Breast epithelium (tissue), 4 donors: ENCODE results near the gene GMDS. TPM values are rescaled to one million over a fixed set of nuclear protein-coding genes. Genes with fewer than 3 reads are reported as not detected.

Experiments
- DNase-seq, 2 donors: peaks; one replicate each; pipeline ENCODE4 v3.0.0-alpha.2; 2019; ENCODE audit warnings: low spot score in 2 of 2
- H3K27ac ChIP-seq, 2 donors: fragments of 200-600 bp; sonication (generic) in 1 of 2; one replicate each; pipeline ENCODE4 v1.5.1; 2016 to 2019; ENCODE audit warnings: mild to moderate bottlenecking in 1 of 2
- H3K27me3 ChIP-seq, 2 donors: fragments of 200-600 bp; sonication (generic) in 1 of 2; one replicate each; pipeline versions ENCODE4 v1.5.1 to v1.6.0; 2017 to 2019; ENCODE audit warnings: control low read depth in 1 of 2, mild to moderate bottlenecking in 1 of 2
- H3K36me3 ChIP-seq: fragments of 200-600 bp; one replicate; pipeline ENCODE4 v1.5.1; 2019
- H3K4me1 ChIP-seq, 2 donors: fragments of 200-600 bp; sonication (generic); one replicate each; pipeline ENCODE4 v1.5.1; 2016 to 2019; ENCODE audit warnings: control low read depth in 1 of 2
- H3K4me3 ChIP-seq, 3 donors: fragments of 200-600 bp; sonication (generic); 1 replicate in 2 of 3; 2 replicates in 1 of 3; pipeline ENCODE4 v1.5.1; 2016 to 2019; ENCODE audit warnings: mild to moderate bottlenecking in 3 of 3, moderate library complexity in 2 of 3
- H3K9me3 ChIP-seq, 2 donors: fragments of 200-600 bp; sonication (generic) in 1 of 2; one replicate each; pipeline ENCODE4 v1.5.1; 2016 to 2019; ENCODE audit warnings: control low read depth in 1 of 2
- CTCF ChIP-seq, 3 donors: fragments of 450-650 bp; IDR thresholded peaks; one replicate each; pipeline ENCODE4 v1.5.1; 2016 to 2017; ENCODE audit warnings: antibody characterized with exemption in 3 of 3, mild to moderate bottlenecking in 3 of 3, moderate library complexity in 3 of 3
- POLR2A ChIP-seq: fragments of 450-650 bp; IDR thresholded peaks from one replicate; pipeline ENCODE4 v1.6.1; 2016; ENCODE audit warnings: antibody characterized with exemption, mild to moderate bottlenecking, moderate library complexity
- POLR2AphosphoS5 ChIP-seq, 3 donors: sonication (generic); formaldehyde crosslinking; IDR thresholded peaks; one replicate each; pipeline ENCODE4 v1.6.1; 2017; ENCODE audit warnings: antibody characterized with exemption in 3 of 3
- intact Hi-C: fragments of 100-400 bp; cut with DNase I; formaldehyde crosslinking; loops from one replicate; pipeline ENCODE4 v1.15.1; 2023; ENCODE audit warnings: low total_unique reads
- total RNA-seq, 3 donors: library from RNA; depleted of rRNA; stranded (reverse); fragments of >200 nt; gene quantifications; one replicate each; pipeline ENCODE4 v1.1.0, GENCODE V29; 2016

Gene GMDS
- total RNA-seq, 3 donors from 2014 or later: 7.5 to 29.2 (median 17.0) TPM

- Histone ChIP-seq H3K4me1 (no peaks in the 10 kb centered on the region), H3K9me3 (peaks cover 0 to 5% of the 10 kb centered on the region in 2 donors), H3K27me3 (no peaks in the 10 kb centered on the region), H3K4me3 (no peak overlapping the region), H3K27ac (no peak overlapping the region), H3K36me3 (no peaks in the 10 kb centered on the region)
- intact Hi-C loops: no loop called here
- TF ChIP-seq POLR2AphosphoS5 (IDR thresholded peaks at IDR 0.05) (no peak), CTCF (IDR thresholded peaks at IDR 0.05) (no peak), POLR2A (no peak)
- no peak for DNase-seq
Observed at GRCh38 chr6:1747531-1747930, 497.9 kb downstream of the GMDS start.

- H3K4me1 ChIP-seq: no peaks in the 10 kb centered on the region
- no peaks in the 10 kb centered on the region for H3K27me3 ChIP-seq
- no peak for DNase-seq
- intact Hi-C loops: no loop called here
- TF ChIP-seq POLR2A (no peak), CTCF (IDR thresholded peaks at IDR 0.05) (no peak), POLR2AphosphoS5 (IDR thresholded peaks at IDR 0.05) (no peak)
- no peak overlapping the region for H3K4me3 ChIP-seq
- H3K9me3 ChIP-seq: peaks cover 0 to 5% of the 10 kb centered on the region in 2 donors
- no peak overlapping the region for H3K27ac ChIP-seq
- H3K36me3 ChIP-seq: no peaks in the 10 kb centered on the region
Observed at GRCh38 chr6:1747003-1747402, 498.4 kb downstream of the GMDS start.

GRCh38 chr6:1745814-1746213 lies 499.6 kb downstream of the GMDS start:
- TF ChIP-seq POLR2A: no peak
- TF ChIP-seq CTCF (IDR thresholded peaks at IDR 0.05): no peak
- TF ChIP-seq POLR2AphosphoS5 (IDR thresholded peaks at IDR 0.05): no peak
- Histone ChIP-seq H3K4me3 (no peak overlapping the region), H3K4me1 (no peaks in the 10 kb centered on the region), H3K9me3 (no peaks in the 10 kb centered on the region), H3K36me3 (no peaks in the 10 kb centered on the region), H3K27ac (no peak overlapping the region), H3K27me3 (no peaks in the 10 kb centered on the region)
- DNase-seq: no peak
- intact Hi-C loops: no loop called here

- no peaks in the 10 kb centered on the region for H3K36me3 ChIP-seq
- H3K4me3 ChIP-seq: no peak overlapping the region
- H3K9me3 ChIP-seq: no peaks in the 10 kb centered on the region
- intact Hi-C loops: no loop called here
- TF ChIP-seq POLR2A: no peak
- no peak for TF ChIP-seq POLR2AphosphoS5 (IDR thresholded peaks at IDR 0.05)
- H3K4me1 ChIP-seq: no peaks in the 10 kb centered on the region
- DNase-seq: no peak
- H3K27ac ChIP-seq: no peak overlapping the region
- no peaks in the 10 kb centered on the region for H3K27me3 ChIP-seq
Observed at GRCh38 chr6:1744543-1744942, 500.9 kb downstream of the GMDS start.

- Histone ChIP-seq H3K9me3 (no peaks in the 10 kb centered on the region), H3K4me3 (no peak overlapping the region), H3K27ac (no peak overlapping the region), H3K27me3 (no peaks in the 10 kb centered on the region), H3K4me1 (no peaks in the 10 kb centered on the region), H3K36me3 (no peaks in the 10 kb centered on the region)
- TF ChIP-seq POLR2AphosphoS5 (IDR thresholded peaks at IDR 0.05) (no peak), CTCF (IDR thresholded peaks at IDR 0.05) (no peak), POLR2A (no peak)
- DNase-seq: no peak
- intact Hi-C loops: no loop called here
Observed at GRCh38 chr6:1739680-1740079, 505.7 kb downstream of the GMDS start.

GRCh38 chr6:1739220-1739619 lies 506.2 kb downstream of the GMDS start:
- no peaks in the 10 kb centered on the region for H3K4me1 ChIP-seq
- no peak overlapping the region for H3K4me3 ChIP-seq
- no peak overlapping the region for H3K27ac ChIP-seq
- no peaks in the 10 kb centered on the region for H3K9me3 ChIP-seq
- no peak for DNase-seq
- no peak for TF ChIP-seq CTCF (IDR thresholded peaks at IDR 0.05)
- no peak for TF ChIP-seq POLR2AphosphoS5 (IDR thresholded peaks at IDR 0.05)
- TF ChIP-seq POLR2A: no peak
- intact Hi-C loops: no loop called here
- H3K27me3 ChIP-seq: no peaks in the 10 kb centered on the region
- no peaks in the 10 kb centered on the region for H3K36me3 ChIP-seq
